Neural cell (in vitro differentiated cells): ENCODE results near the gene TECPR2.

Experiments used
- CTCF ChIP-seq: fragments of 450-650 bp; IDR thresholded peaks from 2 replicates; pipeline ENCODE4 v1.5.1; 2014; ENCODE audit warnings: antibody characterized with exemption, mild to moderate bottlenecking, moderate library complexity; ENCODE audit not compliant: poor library complexity, severe bottlenecking
- EP300 ChIP-seq: fragments of 450-650 bp; conservative IDR thresholded peaks from 2 replicates; pipeline ENCODE4 v1.6.1; 2014; ENCODE audit warnings: antibody characterized with exemption, mild to moderate bottlenecking, moderate library complexity; ENCODE audit not compliant: poor library complexity, severe bottlenecking
- EZH2 ChIP-seq: fragments of 200-600, 300-800 bp; shearing (Covaris generic), sonication (generic); IDR thresholded peaks from 2 replicates; pipeline ENCODE4 v1.6.1; 2014; ENCODE audit warnings: antibody characterized with exemption, low read length, borderline replicate concordance, mild to moderate bottlenecking; ENCODE audit not compliant: insufficient read depth, poor library complexity, severe bottlenecking
- MXI1 ChIP-seq: fragments of 450-650 bp; conservative IDR thresholded peaks from 2 replicates; pipeline ENCODE4 v1.6.1; 2014; ENCODE audit warnings: antibody characterized with exemption, mild to moderate bottlenecking; ENCODE audit not compliant: poor library complexity, severe bottlenecking
- POLR2AphosphoS5 ChIP-seq: IDR thresholded peaks from 2 replicates; pipeline ENCODE4 v1.6.1; 2012
- RAD21 ChIP-seq: fragments of 450-650 bp; conservative IDR thresholded peaks from 2 replicates; pipeline ENCODE4 v1.6.1; 2014; ENCODE audit warnings: antibody characterized with exemption, mild to moderate bottlenecking, moderate library complexity
- REST ChIP-seq: IDR thresholded peaks from 2 replicates; pipeline ENCODE4 v1.6.1; 2012; ENCODE audit warnings: borderline replicate concordance
- SMC3 ChIP-seq: fragments of 450-650 bp; conservative IDR thresholded peaks from 2 replicates; pipeline ENCODE4 v1.6.1; 2014; ENCODE audit warnings: antibody characterized with exemption, mild to moderate bottlenecking, moderate library complexity; ENCODE audit not compliant: poor library complexity
- TAF1 ChIP-seq: IDR thresholded peaks from 2 replicates; pipeline ENCODE4 v1.6.1; 2012; ENCODE audit warnings: low read depth

GRCh38 chr14:102315121-102315520 lies 47.6 kb upstream of the TECPR2 start:
- TF ChIP-seq POLR2AphosphoS5 (no peak), MXI1 (no peak), CTCF (no peak), REST (no peak), EP300 (no peak), EZH2 (no peak), TAF1 (no peak), SMC3 (no peak), RAD21 (no peak)
